Measurements from ENCODE around the gene ZNF526. TPM values are rescaled to one million over a fixed set of nuclear protein-coding genes. Genes with fewer than 3 reads are reported as not detected.

Gene ZNF526
- total RNA-seq, 1 donor, result 20.3 TPM

GRCh38 chr19:42250183-42250665 is 30.1 kb downstream of the ZNF526 start:
- no peak overlapping the region for H3K4me3 ChIP-seq (ENCODE audit: low read depth, low read length)
- TF ChIP-seq CTCF (IDR thresholded peaks at IDR 0.05; ENCODE audit: insufficient read depth, low read depth, low read length), result no peak
- no peak for DNase-seq (ENCODE audit: low read depth)

- DNase-seq (ENCODE audit: low read depth), result peak; percentile 52
- TF ChIP-seq CTCF (IDR thresholded peaks at IDR 0.05; ENCODE audit: insufficient read depth, low read depth, low read length), result no peak
- peak overlapping the region; percentile 15 for H3K4me3 ChIP-seq (ENCODE audit: low read depth, low read length)
Observed at GRCh38 chr19:42250666-42251531, 30.8 kb downstream of the ZNF526 start.

- peak overlapping the region; percentile 90 for H3K4me3 ChIP-seq (ENCODE audit: low read depth, low read length)
- DNase-seq (ENCODE audit: low read depth), result no peak
- TF ChIP-seq CTCF (IDR thresholded peaks at IDR 0.05; ENCODE audit: insufficient read depth, low read depth, low read length), result no peak
Observed at GRCh38 chr19:42251572-42252358, 31.7 kb downstream of the ZNF526 start.

GRCh38 chr19:42252365-42253244 is 32.5 kb downstream of the ZNF526 start:
- DNase-seq (ENCODE audit: low read depth), result peak; percentile 56
- peak overlapping the region; percentile 90 for H3K4me3 ChIP-seq (ENCODE audit: low read depth, low read length)
- no peak for TF ChIP-seq CTCF (IDR thresholded peaks at IDR 0.05; ENCODE audit: insufficient read depth, low read depth, low read length)

GRCh38 chr19:42253245-42254088 is 33.4 kb downstream of the ZNF526 start:
- H3K4me3 ChIP-seq (ENCODE audit: low read depth, low read length), result peak overlapping the region; percentile 90
- no peak for TF ChIP-seq CTCF (IDR thresholded peaks at IDR 0.05; ENCODE audit: insufficient read depth, low read depth, low read length)
- peak; percentile 46 for DNase-seq (ENCODE audit: low read depth)
